ENCODE results near the gene NET1.
"Not testable (repeated sequence)": the region's sequence is repeated elsewhere in the genome, so short reads cannot be mapped to it uniquely, and the experiment has no call there.

The NET1 gene

DNA sequence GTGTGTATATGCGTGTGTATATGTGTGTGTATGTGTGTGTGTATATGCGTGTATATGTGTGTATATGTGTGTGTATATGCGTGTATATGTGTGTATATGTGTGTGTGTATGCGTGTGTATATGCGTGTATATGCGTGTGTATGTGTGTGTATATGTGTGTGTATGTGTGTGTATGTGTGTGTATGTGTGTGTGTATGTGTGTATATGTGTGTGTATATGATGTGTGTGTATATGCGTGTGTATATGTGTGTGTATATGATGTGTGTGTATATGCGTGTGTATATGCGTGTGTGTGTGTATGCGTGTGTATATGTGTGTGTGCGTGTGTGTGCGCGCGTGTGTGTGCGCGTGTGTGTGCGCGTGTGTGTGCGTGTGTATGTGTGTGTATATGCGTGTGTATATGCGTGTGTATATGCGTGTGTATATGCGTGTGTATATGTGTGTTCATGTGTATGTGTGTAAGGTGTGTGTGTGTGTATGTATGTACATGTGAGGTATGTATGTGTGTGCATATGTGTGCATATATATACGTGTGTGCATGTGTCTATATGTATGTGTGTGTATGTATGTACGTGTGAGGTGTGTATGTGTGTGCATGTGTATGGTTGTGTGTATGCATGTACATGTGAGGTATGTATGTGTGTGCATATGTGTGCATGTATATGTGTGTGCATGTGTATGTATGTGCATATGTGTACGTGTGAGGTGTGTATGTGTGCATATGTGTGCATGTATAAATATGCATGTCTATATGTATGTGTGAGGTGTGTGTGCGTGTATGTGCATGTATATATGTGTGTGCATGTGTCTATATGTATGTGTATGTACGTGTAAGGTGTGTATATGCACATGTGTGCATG, 41.6 kb upstream of the NET1 start:
- TF ChIP-seq, protein P1, sequence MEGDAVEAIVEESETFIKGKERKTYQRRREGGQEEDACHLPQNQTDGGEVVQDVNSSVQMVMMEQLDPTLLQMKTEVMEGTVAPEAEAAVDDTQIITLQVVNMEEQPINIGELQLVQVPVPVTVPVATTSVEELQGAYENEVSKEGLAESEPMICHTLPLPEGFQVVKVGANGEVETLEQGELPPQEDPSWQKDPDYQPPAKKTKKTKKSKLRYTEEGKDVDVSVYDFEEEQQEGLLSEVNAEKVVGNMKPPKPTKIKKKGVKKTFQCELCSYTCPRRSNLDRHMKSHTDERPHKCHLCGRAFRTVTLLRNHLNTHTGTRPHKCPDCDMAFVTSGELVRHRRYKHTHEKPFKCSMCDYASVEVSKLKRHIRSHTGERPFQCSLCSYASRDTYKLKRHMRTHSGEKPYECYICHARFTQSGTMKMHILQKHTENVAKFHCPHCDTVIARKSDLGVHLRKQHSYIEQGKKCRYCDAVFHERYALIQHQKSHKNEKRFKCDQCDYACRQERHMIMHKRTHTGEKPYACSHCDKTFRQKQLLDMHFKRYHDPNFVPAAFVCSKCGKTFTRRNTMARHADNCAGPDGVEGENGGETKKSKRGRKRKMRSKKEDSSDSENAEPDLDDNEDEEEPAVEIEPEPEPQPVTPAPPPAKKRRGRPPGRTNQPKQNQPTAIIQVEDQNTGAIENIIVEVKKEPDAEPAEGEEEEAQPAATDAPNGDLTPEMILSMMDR (conservative IDR thresholded peaks at IDR 0.05; ENCODE audit: low read depth, low read length), result no peak
- H3K4me3 ChIP-seq (ENCODE audit: low read depth, low read length), result no peak overlapping the region
- DNase-seq (ENCODE audit: low read depth), result no peak

DNA sequence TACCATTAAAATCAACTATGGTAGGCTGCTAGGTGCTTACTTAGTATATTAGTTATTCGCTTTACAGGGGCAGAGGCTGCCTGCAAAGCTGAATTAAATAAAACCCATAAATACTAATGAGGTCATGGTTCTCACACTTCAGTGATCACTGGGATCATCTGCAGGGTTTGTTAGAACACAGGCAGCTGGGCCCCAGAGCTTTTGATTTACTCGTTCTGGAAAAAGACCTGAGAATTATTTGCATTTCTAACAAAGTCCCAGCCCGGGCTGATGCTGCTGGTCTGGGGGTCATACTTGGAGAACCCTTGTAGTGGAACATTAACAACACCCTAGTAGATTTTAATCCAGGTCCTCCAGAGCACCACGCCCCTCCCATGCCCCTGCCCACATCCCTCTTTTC, 39.0 kb upstream of the NET1 start:
- TF ChIP-seq, protein P1 (conservative IDR thresholded peaks at IDR 0.05; ENCODE audit: low read depth, low read length), result no peak
- H3K4me3 ChIP-seq (ENCODE audit: low read depth, low read length), result no peak overlapping the region
- DNase-seq (ENCODE audit: low read depth), result no peak

DNA sequence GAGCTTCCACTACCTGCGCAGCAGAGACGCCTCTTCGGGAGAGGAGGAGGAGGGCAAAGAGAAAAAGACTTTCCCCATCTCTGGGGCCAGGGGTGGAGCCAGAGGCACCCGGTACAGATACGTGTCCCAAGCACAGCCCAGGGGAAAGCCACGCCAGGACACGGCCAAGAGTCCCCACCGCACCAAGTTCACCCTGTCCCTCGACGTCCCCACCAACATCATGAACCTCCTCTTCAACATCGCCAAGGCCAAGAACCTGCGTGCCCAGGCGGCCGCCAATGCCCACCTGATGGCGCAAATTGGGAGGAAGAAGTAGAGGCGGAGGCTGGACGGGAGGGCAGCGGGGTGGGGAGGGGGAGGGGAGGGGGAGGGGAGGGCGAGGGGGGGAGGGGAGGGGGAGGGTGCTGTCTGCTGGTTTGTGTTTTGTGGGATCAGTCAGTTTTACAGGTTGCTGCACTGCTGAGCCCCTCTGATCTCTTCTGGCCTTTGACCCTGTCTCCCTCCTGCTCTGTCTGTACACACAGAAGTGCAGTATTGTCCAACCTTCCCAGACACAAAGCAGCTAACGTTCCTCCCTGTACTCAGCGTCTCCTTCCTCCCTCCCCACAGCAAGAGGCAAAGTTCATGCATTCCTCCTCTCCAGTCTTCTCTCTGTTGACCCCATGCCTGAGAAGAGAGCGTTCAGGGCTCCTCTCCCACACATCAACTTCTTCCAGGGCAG, 38.3 kb upstream of the NET1 start:
- TF ChIP-seq, protein P1 (conservative IDR thresholded peaks at IDR 0.05; ENCODE audit: low read depth, low read length), result no peak
- H3K4me3 ChIP-seq (ENCODE audit: low read depth, low read length), result no peak overlapping the region
- DNase-seq (ENCODE audit: low read depth), result no peak

DNA sequence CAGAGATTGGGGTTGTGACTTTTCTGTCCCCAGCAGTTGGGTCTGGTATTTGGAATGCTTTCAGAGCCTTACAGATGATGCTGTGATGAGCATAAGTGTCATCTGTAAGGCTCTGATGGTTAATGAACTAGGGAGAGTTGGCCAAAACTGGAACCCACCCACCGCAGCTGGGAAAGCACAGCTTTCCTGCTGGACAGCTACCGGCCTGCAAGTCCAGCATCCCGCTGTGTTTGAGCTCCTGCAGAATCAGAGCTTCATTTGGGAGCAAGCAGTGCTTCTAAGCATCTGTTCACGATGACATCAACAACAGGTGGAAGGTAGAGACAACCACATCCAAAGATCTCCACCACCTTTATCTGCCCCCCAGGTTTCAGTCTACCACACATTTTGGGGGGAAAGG, 35.9 kb upstream of the NET1 start:
- TF ChIP-seq, protein P1 (conservative IDR thresholded peaks at IDR 0.05; ENCODE audit: low read depth, low read length), result no peak
- peak; percentile 13 for DNase-seq (ENCODE audit: low read depth)
- no peak overlapping the region for H3K4me3 ChIP-seq (ENCODE audit: low read depth, low read length)

GRCh38 chr10:5379202-5379601, 33.2 kb upstream of the NET1 start:
- H3K4me3 ChIP-seq (ENCODE audit: low read depth, low read length), result not testable (repeated sequence)

GRCh38 chr10:5380395-5380794, 32.0 kb upstream of the NET1 start:
- H3K4me3 ChIP-seq (ENCODE audit: low read depth, low read length); DNase-seq (ENCODE audit: low read depth): not testable (repeated sequence)

More at GRCh38 chr10:5379202-5379601, 33.2 kb upstream of the NET1 start:
- not testable (repeated sequence) for DNase-seq (ENCODE audit: low read depth)

DNA sequence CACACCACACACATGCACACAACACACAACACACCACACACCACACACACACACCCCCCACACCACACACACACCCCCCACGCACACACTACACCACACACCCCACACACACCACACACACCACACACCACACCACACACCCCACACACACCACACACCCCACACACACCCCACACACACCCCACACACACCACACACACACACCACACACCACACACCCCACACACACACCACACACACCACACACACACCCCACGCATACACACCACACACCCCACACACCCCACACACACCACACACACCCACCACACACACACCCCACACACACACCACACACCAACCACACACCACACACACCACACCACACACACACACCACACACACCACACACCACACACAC, 31.2 kb upstream of the NET1 start:
- H3K4me3 ChIP-seq (ENCODE audit: low read depth, low read length), result no peak overlapping the region
- no peak for DNase-seq (ENCODE audit: low read depth)
- TF ChIP-seq, protein P1 (conservative IDR thresholded peaks at IDR 0.05; ENCODE audit: low read depth, low read length), result no peak

DNA sequence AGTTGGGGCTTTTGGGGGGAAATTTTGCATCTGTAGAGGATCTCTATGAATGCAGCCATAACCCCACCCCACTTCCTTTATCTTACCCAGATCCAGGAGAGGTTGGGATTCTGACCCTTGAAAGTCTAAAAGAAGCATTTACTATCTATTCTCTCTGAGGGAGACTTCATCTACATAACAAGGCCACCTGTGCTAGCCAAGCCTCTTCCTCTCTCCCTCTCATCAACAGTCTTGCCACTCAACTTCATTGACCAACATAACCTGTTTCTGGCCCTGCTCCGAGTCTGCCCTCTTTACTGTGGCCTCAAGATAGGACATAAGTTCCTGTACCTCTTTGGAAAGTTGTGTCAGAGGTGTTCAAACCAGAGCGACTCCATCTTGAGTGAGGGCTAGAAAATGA, 27.1 kb upstream of the NET1 start:
- TF ChIP-seq, protein P1 (conservative IDR thresholded peaks at IDR 0.05; ENCODE audit: low read depth, low read length), result no peak
- no peak overlapping the region for H3K4me3 ChIP-seq (ENCODE audit: low read depth, low read length)
- no peak for DNase-seq (ENCODE audit: low read depth)
